Measurements from ENCODE around the gene TIAM2.
A peak's percentile ranks its signal among the peaks of the same experiment; 100 is the strongest.
"Not testable (repeated sequence)": the region's sequence is repeated elsewhere in the genome, so short reads cannot be mapped to it uniquely, and the experiment has no call there.

Gene TIAM2

DNA sequence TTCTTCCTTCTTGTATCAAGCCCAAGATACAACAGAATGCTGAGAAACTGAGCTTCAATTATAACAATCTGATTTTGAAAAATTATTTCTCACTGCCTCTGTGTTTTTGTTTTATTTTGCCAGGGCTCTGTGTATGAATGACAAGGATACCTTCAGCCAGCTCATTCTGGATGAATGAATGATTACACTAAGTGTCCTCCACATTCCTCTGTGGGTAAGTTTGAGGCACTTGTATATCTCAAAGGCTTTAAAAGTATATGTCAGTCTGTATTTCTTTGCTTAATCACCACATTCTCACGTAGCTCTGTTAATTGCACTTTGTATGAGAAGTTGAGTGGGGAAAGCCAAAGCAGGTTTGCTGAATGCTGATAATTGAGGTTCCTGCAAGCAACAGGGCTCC, 95.1 kb downstream of the TIAM2 start:
- no peak for DNase-seq (ENCODE audit: low read depth in 4 of 4, low spot score in 1 of 4)

DNA sequence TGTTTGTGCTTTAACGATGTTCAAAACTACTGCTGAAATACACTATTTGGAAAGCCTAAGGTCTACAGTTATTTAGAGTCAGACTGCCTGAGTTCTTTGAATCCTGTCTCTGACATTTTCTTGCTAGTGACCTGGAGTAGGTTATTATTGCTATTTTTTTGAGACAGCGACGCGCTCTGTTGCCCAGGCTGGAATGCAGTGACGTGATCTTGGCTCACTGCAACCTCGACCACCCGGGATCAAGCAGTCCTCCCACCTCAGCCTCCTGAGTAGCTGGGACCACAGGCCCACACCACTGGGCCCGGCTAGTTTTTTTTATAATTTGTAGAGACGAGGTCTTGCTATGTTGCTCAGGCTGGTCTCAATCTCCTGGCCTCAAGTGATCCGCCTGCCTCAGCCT, 96.6 kb downstream of the TIAM2 start:
- no peak for DNase-seq (ENCODE audit: low read depth in 4 of 4, low spot score in 1 of 4)

DNA sequence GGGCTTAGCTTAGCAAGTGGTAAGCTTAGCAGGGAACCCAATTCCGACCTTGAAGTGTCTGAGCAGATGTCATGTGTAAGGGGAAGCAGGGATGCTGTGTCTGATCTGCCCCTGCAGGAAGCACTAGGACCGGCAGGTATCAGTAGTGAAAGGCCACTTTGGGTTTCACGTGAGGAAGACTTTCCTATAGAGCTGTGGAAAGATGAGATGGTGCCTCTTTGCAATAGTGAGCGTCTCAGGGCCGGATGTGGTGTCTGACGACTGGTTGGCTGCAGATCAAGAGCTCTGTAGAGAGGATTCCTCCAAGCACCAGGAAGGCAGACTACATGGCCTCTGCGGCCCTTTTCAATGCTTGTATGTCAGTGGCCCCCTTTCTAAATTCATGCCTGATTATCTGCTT, 98.3 kb downstream of the TIAM2 start:
- DNase-seq (ENCODE audit: low read depth in 4 of 4, low spot score in 1 of 4), result no peak

GRCh38 chr6:155100087-155100486, 105.0 kb downstream of the TIAM2 start:
- DNase-seq (ENCODE audit: low read depth in 4 of 4, low spot score in 1 of 4), result no peak

DNA sequence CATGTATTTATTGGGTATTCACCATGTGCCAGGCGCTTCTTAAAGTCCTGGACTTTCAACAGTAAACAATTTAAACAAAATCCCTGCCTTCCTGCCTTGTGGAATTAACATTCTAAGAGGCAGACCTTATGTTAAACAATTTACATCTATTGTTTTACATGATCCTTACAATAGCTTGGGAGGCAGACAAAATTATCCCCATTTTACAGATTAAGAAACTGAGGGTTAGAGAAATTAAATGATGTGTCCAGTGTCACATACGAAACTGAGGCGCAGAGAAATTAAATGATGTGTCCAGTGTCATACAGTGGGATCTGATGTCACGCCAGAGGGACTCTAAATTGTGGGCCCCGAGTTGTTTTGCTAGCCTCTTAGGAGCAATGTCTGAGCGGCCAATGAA, 105.5 kb downstream of the TIAM2 start:
- DNase-seq (ENCODE audit: low read depth in 4 of 4, low spot score in 1 of 4), result no peak

- DNase-seq (ENCODE audit: low read depth in 4 of 4, low spot score in 1 of 4), result not testable (repeated sequence)
Measured at GRCh38 chr6:155103083-155103645, 108.0 kb downstream of the TIAM2 start.

DNA sequence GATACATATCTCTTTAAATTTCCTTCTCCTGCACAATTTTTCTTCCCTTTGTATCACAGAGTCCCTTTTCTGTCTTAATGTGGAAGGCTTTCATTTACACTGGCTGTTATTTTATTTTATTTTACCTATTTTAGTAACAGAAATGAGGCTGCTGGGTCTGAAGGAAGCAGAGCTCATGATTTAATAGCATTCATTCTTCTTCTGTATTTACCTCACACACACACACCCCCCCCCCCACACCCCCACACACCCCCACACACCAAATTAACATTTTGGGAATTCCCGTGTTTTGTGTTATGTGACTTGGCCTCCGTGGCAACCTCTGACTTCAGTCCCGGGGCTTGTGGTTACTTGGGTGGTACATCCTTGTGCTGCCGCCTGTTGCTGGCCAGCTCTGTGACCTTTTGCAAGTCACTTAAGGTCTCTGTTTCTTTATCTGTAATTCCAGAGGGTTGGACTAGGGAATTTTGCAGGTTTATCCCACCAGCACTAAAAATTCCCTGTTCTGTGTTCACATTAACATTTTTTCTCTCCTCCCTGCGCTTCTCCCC, 108.8 kb downstream of the TIAM2 start:
- DNase-seq (ENCODE audit: low read depth in 4 of 4, low spot score in 1 of 4), result peak in 1 of 4 experiments; percentile 7

DNA sequence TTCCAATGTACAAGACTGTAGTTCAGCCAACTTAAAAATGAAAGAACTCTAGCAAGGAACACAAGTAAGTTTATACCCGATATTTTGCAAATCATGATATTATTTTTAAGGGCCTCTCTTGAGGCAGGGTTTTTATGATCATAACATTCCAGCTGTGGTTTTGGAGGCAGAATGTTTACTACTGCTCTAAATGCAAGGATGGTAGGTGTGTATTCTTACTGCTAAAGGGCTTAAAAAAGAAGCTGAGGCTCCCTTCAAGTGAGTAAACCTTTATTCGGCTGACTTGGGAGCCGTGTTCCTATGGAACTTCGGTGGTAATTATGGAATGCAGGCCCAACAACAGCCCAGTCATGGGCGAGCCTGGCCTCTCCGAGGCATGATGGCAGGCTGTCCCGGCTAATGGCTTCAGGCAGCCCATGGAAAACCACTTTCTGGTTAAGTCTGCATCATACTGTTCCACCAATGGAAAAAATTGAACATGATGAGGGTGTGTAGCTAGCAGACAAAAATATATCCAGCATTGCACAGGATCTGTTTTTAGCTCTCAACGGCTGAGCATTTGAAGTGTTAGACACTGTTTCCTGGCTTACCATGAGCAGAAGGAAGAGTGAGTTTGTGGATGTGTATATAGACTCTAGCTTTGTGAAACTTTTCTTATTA, 111.5 kb downstream of the TIAM2 start:
- no peak for DNase-seq (ENCODE audit: low read depth in 4 of 4, low spot score in 1 of 4)

DNA sequence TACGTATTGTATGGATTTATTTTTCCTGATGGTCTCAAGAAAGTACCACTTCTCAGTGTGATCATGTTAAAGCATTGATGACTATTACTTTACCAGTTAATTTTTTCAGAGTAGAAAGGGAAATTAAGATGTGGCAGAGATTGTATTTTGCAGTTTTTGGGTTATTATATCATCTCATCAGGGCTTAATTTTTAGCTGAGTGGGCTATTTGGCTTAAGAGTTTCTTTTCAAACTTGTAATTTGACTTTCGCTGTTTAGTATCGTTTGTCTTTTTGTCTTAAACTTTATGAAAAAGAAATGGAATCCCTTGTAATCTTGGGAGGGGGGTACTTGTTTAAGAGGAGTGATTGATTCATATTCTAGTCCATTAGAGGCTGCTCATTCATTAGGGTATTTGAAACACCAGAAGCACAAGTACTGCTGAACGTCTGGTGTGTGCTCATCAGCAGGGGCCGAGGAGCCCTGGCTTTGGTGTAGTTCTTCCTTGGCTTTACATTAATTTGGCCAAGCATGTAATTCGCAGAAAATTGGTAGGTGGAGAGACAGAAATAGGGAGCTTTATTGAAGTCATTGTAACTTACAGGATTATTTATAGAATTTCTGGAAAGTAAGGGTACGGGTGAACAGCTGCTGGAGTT, 112.4 kb downstream of the TIAM2 start:
- no peak for DNase-seq (ENCODE audit: low read depth in 4 of 4, low spot score in 1 of 4)

GRCh38 chr6:155108070-155108820, 113.1 kb downstream of the TIAM2 start:
- no peak for DNase-seq (ENCODE audit: low read depth in 4 of 4, low spot score in 1 of 4)

- DNase-seq (ENCODE audit: low read depth in 4 of 4, low spot score in 1 of 4), result no peak
Measured at GRCh38 chr6:155110721-155111120, 115.6 kb downstream of the TIAM2 start.

DNA sequence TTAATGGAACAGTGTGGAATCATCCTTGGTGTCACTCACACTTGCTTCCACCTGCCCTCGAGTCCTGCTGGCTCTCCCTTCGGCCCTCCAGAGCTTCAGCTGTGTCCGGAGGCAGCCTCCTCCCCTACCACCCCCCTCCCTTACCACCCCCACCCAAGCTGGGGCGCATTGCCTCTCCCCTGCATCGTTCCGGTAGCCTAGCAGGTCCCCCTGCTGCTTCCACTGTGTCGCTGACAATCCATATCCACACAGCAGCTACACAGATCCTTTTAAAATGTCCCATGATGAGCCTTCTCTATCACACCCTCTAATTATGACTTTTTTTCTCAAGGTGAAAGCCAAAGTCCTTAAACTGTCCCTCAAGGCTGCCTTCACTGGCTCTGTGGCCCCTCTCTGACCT, 117.6 kb downstream of the TIAM2 start:
- DNase-seq (ENCODE audit: low read depth in 4 of 4, low spot score in 1 of 4), result no peak

DNA sequence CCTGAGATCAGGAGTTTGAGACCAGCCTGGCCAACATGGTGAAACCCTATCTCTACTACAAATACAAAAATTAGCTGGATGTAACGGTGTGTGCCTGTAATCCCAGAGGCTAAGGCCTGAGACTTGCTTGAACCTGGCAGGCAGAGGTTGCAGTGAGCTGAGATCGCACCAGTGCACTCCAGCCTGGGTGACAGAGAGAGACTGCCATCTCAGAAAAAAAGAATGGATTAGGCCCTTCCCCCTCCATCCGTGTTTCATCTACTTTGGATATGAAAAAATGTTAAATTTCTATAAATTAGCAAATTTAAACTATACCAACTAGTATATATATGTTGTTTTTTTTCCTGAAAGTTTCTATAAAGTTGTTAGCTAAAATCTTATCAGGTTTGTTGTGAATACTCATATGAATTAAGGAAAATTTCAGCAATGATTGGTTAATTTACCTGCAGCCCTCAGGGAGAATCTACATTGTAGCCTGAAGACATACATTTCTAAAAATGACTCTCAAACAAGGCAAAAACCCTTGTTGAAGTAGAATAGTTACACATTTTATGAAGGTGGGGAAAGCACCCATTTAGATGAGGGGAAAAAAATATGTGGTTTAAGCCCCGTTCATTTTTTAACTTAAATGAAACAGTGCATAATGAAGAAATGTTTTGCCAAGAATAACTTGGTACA, 120.9 kb downstream of the TIAM2 start:
- DNase-seq (ENCODE audit: low read depth in 4 of 4, low spot score in 1 of 4), result no peak

- DNase-seq (ENCODE audit: low read depth in 4 of 4, low spot score in 1 of 4), result no peak
Measured at GRCh38 chr6:155116571-155116910, 121.4 kb downstream of the TIAM2 start.

- no peak for DNase-seq (ENCODE audit: low read depth in 4 of 4, low spot score in 1 of 4)
Measured at GRCh38 chr6:155117256-155117655, 122.1 kb downstream of the TIAM2 start.

GRCh38 chr6:155117785-155118184, 122.7 kb downstream of the TIAM2 start:
- no peak for DNase-seq (ENCODE audit: low read depth in 4 of 4, low spot score in 1 of 4)

DNA sequence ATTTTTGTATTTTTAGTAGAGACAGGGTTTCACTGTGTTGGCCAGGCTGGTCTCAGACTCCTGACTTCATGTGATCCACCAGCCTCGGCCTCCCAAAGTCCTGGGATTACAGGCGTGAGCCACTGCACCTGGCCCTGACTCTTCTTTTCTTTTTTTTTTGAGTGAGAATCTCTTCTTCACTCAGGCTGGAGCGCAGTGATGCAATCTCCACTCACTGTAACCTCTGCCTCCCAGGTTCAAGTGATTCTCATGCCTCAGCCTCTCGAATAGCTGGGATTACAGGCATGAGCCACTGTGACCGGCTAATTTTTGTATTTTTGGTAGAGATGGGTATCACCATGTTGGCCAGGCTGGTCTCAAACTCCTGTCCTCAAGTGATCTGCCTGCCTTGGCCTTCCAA, 124.1 kb downstream of the TIAM2 start:
- DNase-seq (ENCODE audit: low read depth in 4 of 4, low spot score in 1 of 4), result not testable (repeated sequence)

DNA sequence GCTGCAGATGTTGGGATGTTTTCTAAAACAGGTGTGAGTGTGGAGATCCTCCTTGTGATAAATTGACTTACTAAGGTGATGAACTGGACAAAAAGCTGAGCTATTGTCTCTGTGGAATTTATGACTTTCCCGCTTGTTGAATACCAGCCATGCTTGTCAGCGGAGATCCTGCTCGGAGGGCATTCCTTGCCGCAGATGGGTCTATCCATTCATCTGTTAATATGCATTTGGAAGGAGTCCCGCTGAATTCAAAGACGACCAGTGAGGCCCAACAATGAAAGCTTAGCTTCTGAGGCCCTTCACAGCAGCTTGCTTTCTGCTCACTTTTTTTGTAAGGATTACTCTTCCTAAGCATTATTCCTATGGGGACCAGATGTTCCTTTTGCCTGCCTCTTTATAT, 124.9 kb downstream of the TIAM2 start:
- DNase-seq (ENCODE audit: low read depth in 4 of 4, low spot score in 1 of 4), result no peak

GRCh38 chr6:155121294-155121693, 126.2 kb downstream of the TIAM2 start:
- DNase-seq (ENCODE audit: low read depth in 4 of 4, low spot score in 1 of 4), result no peak

GRCh38 chr6:155121699-155122098, 126.6 kb downstream of the TIAM2 start:
- DNase-seq (ENCODE audit: low read depth in 4 of 4, low spot score in 1 of 4), result no peak

DNA sequence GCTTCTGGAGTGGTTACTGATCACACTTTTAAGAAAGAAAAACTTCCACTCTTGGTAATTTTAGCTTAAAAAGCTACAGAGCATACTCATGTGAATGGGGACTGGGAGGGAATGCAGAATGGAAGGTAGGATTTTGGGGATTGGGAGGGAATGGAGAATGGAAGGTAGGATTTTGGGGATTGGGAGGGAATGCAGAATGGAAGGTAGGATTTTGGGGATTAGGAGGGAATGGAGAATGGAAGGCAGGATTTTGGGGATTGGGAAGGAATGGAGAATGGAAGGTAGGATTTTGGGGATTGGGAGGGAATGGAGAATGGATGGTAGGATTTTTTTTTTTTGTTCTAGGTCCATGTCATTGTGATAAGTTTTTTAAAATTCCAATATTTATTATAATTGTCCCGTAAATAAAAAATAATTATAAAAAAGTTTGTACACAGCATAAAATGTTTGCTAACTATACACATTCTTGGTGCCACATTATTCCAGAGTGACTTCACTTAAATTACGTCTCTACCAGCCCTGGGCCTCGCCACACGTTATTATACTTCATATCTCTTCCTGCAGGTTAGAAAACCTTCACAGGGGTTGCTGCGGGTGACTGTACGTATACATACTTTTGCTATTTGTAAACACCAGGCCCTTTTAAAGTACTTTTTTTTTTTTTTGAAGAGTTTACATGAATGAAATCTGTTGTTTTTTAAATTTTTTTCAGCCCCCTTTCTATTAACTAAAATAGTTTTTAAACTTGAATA, 127.3 kb downstream of the TIAM2 start:
- DNase-seq (ENCODE audit: low read depth in 4 of 4, low spot score in 1 of 4), result no peak

Data from stimulated activated CD4-positive, alpha-beta T cell treated with anti-CD3 and anti-CD28 coated beads, Interleukin-1b, Interleukin-23, amount 100 ng/mL, for 24 hours (primary cell).